SJCRH30 (cell line): Measurements from ENCODE around the gene ADSS2. TPM values are rescaled to one million over a fixed set of nuclear protein-coding genes. Genes with fewer than 3 reads are reported as not detected.
"Not testable (repeated sequence)": the region's sequence is repeated elsewhere in the genome, so short reads cannot be mapped to it uniquely, and the experiment has no call there.

Source experiments
- DNase-seq, 2 experiments: peaks; one replicate each; pipeline ENCODE4 v3.0.0-alpha.2; 2015 to 2020
- H3K27ac ChIP-seq: fragments of 250-450 bp; sonication (Bioruptor Pico); 2 replicates; pipeline ENCODE4 v1.5.1; 2020; ENCODE audit warnings: mild to moderate bottlenecking, moderate library complexity
- H3K27me3 ChIP-seq: fragments of 250-450 bp; sonication (Bioruptor Pico); 2 replicates; pipeline ENCODE4 v1.5.1; 2020; ENCODE audit warnings: mild to moderate bottlenecking, moderate library complexity
- H3K36me3 ChIP-seq: fragments of 250-450 bp; sonication (Bioruptor Pico); 2 replicates; pipeline ENCODE4 v1.5.1; 2020; ENCODE audit warnings: mild to moderate bottlenecking, moderate library complexity
- H3K4me1 ChIP-seq: fragments of 250-450 bp; sonication (Bioruptor Pico); 2 replicates; pipeline ENCODE4 v1.5.1; 2020; ENCODE audit warnings: mild to moderate bottlenecking, moderate library complexity
- H3K4me3 ChIP-seq: fragments of 250-450 bp; sonication (Bioruptor Pico); 2 replicates; pipeline ENCODE4 v1.5.1; 2020; ENCODE audit warnings: mild to moderate bottlenecking, moderate library complexity
- H3K9me3 ChIP-seq: fragments of 250-450 bp; sonication (Bioruptor Pico); replicated peaks from 2 replicates; pipeline ENCODE4 v1.5.1; 2020; ENCODE audit warnings: mild to moderate bottlenecking, moderate library complexity
- total RNA-seq: library from RNA; depleted of rRNA; stranded (reverse); fragments of >200 nt; shearing (Covaris generic); gene quantifications from 2 replicates; pipeline ENCODE4 v1.2.3, GENCODE V29; 2014

The ADSS2 gene
- total RNA-seq, 1 experiment from 2014 or later = 47.4 TPM

DNA sequence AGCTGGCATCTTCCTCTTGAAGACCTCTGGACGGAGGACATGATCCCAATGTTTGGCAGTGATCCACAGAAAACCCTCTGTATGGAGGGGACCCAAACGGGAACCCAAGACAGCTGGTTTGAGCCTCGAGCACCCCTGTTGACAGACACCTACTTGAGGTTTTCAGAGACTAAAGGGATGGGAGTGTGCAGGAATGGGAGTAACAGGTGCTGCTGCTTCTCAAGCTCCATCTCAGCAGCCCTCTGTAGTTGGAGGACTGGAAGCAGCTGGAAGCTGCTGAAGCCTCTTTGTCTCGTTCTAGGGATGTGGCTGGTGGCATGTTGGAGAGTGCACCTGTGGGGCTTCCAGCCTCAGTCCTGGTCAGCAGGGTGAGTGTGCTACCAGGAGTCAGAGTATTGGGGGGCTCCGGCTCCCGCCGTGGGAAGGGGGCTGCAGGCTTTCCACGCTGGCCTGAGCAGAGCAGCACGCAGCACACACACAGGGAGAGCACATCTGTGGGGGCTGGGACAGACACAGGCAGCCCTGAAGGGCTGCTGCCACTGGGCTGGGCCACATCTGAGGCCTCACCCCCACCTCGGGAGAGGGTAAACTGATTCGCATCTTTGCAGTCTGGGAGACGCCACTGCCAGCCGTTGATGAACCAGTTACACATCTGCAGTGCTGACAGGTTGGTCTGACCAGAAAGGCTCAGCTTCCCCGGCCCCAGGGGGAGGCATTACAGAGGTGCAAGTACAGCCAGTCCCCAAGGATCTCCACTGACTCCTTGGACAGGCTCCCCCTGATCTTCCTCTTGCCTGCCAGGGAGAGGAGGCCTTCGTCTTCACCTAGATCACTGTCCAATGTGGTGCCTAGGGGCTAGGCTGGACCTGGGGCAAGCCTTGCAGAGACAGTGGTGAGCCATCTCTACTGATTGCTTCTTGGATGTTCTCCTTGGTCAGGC lies 56.6 kb downstream of the ADSS2 start:
- peak; percentile 79 to 88 for DNase-seq
- Histone ChIP-seq H3K4me3 (no peak overlapping the region), H3K27ac (peak overlapping the region; percentile 52), H3K27me3 (no peaks in the 10 kb centered on the region), H3K4me1 (peaks cover 6% of the 10 kb centered on the region), H3K9me3 (no peaks in the 10 kb centered on the region), H3K36me3 (no peaks in the 10 kb centered on the region)

- no peak for DNase-seq
- H3K9me3 ChIP-seq = no peaks in the 10 kb centered on the region
- peaks cover 6% of the 10 kb centered on the region for H3K4me1 ChIP-seq
- H3K36me3 ChIP-seq = no peaks in the 10 kb centered on the region
- H3K27me3 ChIP-seq = no peaks in the 10 kb centered on the region
- no peak overlapping the region for H3K4me3 ChIP-seq
- H3K27ac ChIP-seq = no peak overlapping the region
Observed at GRCh38 chr1:244394346-244394745, 57.4 kb downstream of the ADSS2 start.

DNA sequence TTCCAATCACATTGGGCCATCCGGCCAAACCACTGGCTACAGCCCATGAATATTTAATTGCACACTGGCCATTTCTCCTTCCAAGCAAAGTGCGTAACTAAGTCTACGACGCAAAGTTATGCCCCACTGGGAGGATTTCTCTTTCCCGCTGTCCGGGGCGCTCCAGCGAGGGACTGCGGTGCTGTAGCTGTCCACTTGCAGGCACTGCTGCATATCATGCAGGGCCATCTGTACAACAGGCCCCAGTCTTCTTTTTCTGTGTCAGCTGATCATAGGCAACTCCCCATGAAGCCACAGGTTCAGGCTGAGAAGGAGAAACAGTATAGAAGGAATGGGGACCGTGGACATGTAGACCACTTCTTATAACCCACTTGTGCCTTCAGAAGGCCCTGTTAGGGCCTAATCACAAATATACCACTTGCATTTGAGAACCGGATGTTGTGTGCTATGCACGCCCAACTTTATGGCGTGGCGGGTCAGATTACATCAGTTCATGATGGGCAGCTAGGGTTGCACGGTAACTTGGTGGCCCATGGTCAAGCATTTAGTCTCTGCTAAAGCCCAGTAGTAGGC lies 58.0 kb downstream of the ADSS2 start:
- DNase-seq = no peak
- H3K4me3 ChIP-seq = no peak overlapping the region
- no peaks in the 10 kb centered on the region for H3K9me3 ChIP-seq
- no peak overlapping the region for H3K27ac ChIP-seq
- peaks cover 6% of the 10 kb centered on the region for H3K4me1 ChIP-seq
- no peaks in the 10 kb centered on the region for H3K36me3 ChIP-seq
- H3K27me3 ChIP-seq = no peaks in the 10 kb centered on the region

GRCh38 chr1:244391761-244392160 lies 59.9 kb downstream of the ADSS2 start:
- no peak for DNase-seq
- no peak overlapping the region for H3K4me3 ChIP-seq
- peaks cover 6% of the 10 kb centered on the region for H3K4me1 ChIP-seq
- H3K27ac ChIP-seq = no peak overlapping the region
- H3K36me3 ChIP-seq = no peaks in the 10 kb centered on the region
- H3K9me3 ChIP-seq = no peaks in the 10 kb centered on the region
- H3K27me3 ChIP-seq = no peaks in the 10 kb centered on the region

DNA sequence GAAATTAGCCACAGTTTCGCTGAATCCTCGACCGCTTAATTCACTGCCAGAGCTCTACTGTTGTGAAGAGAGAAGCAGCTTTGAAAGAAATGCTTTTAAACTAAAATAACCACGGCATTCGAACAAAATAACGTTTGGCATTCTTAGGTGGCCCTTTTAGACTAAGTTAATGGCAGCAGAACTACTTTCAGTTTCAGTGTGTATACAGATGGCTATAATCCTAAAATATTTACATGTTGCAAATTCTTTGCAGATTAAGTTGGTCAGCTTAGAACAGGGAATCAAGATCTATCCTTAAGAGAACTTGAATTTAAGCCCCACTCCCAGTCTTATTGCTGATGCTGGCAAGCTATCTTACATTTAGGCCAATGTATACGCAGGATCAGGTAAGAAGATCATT lies 62.7 kb downstream of the ADSS2 start:
- no peak overlapping the region for H3K4me3 ChIP-seq
- no peak overlapping the region for H3K27ac ChIP-seq
- H3K27me3 ChIP-seq = no peaks in the 10 kb centered on the region
- H3K4me1 ChIP-seq = no peaks in the 10 kb centered on the region
- DNase-seq = no peak
- H3K36me3 ChIP-seq = no peaks in the 10 kb centered on the region
- no peaks in the 10 kb centered on the region for H3K9me3 ChIP-seq

GRCh38 chr1:244387415-244387814 lies 64.3 kb downstream of the ADSS2 start:
- H3K4me1 ChIP-seq = no peaks in the 10 kb centered on the region
- H3K4me3 ChIP-seq = no peak overlapping the region
- H3K27ac ChIP-seq = no peak overlapping the region
- H3K27me3 ChIP-seq = no peaks in the 10 kb centered on the region
- no peak for DNase-seq
- H3K36me3 ChIP-seq = no peaks in the 10 kb centered on the region
- no peaks in the 10 kb centered on the region for H3K9me3 ChIP-seq

DNA sequence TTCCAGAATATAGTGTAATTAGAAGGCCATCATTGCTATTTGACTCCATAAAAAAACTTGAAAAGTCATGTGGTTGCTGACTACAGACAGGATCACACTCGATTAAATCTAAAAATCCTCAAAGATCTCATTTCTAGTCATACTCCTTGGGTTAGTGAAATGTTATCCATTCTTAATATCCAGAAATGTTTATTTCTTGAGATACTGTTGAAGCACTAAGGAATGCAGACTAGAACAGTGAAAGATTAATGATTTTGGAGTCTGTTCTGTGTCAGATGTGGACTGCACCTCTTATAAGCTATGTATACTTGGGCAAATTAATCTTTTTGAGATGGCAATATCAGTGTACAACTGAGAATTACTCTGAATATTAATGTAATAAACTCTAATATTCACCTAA lies 65.1 kb downstream of the ADSS2 start:
- Histone ChIP-seq H3K9me3 (no peaks in the 10 kb centered on the region), H3K4me1 (no peaks in the 10 kb centered on the region), H3K27ac (no peak overlapping the region), H3K27me3 (no peaks in the 10 kb centered on the region), H3K4me3 (no peak overlapping the region), H3K36me3 (no peaks in the 10 kb centered on the region)
- DNase-seq = no peak

- Histone ChIP-seq H3K4me3 (no peak overlapping the region), H3K27me3 (no peaks in the 10 kb centered on the region), H3K9me3 (no peaks in the 10 kb centered on the region), H3K4me1 (no peaks in the 10 kb centered on the region), H3K27ac (no peak overlapping the region), H3K36me3 (no peaks in the 10 kb centered on the region)
- DNase-seq = no peak
Observed at GRCh38 chr1:244384066-244384465, 67.6 kb downstream of the ADSS2 start.

DNA sequence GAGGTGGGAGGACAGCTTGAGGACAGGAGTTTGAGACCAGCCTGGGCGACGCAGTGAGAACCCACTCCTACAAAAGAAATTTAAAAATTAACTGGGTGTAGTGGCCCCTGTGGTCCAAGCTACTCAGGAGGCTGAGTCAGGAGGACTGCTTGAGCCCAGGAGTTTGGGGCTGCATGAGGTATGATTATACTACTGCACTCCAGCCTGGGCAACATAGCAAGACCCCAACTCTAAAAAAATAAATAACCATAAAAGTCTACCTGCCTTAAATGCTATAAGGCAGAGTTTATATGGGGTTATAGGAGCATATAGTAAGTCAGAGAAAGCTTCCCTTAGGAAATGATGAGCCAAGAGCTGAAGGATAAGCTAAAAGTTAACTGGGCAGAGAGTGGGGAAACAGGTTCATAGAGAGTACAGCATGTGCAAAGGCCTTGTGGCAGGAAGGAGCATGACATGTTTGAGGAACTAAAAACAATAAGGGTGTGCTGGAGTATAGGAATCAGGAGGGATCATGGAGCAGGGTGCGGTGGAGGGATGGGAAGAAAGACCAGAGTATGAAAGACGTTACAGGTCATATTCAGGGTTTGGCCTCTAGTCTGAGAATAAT lies 68.3 kb downstream of the ADSS2 start:
- H3K4me3 ChIP-seq = no peak overlapping the region
- DNase-seq = no peak
- H3K4me1 ChIP-seq = no peaks in the 10 kb centered on the region
- H3K27me3 ChIP-seq = no peaks in the 10 kb centered on the region
- H3K9me3 ChIP-seq = no peaks in the 10 kb centered on the region
- H3K36me3 ChIP-seq = no peaks in the 10 kb centered on the region
- H3K27ac ChIP-seq = no peak overlapping the region

GRCh38 chr1:244381878-244382565 lies 69.7 kb downstream of the ADSS2 start:
- H3K36me3 ChIP-seq = no peaks in the 10 kb centered on the region
- H3K27me3 ChIP-seq = no peaks in the 10 kb centered on the region
- no peak for DNase-seq
- H3K27ac ChIP-seq = no peak overlapping the region
- H3K4me3 ChIP-seq = no peak overlapping the region
- H3K4me1 ChIP-seq = no peaks in the 10 kb centered on the region
- no peaks in the 10 kb centered on the region for H3K9me3 ChIP-seq

GRCh38 chr1:244376126-244376525 lies 75.6 kb downstream of the ADSS2 start:
- Histone ChIP-seq H3K27me3 (no peaks in the 10 kb centered on the region), H3K27ac (no peak overlapping the region), H3K36me3 (no peaks in the 10 kb centered on the region), H3K9me3 (no peaks in the 10 kb centered on the region), H3K4me1 (no peaks in the 10 kb centered on the region), H3K4me3 (no peak overlapping the region)
- no peak for DNase-seq

GRCh38 chr1:244375051-244375450 lies 76.7 kb downstream of the ADSS2 start:
- Histone ChIP-seq H3K4me1 (no peaks in the 10 kb centered on the region), H3K27me3 (no peaks in the 10 kb centered on the region)
- no peak for DNase-seq

DNA sequence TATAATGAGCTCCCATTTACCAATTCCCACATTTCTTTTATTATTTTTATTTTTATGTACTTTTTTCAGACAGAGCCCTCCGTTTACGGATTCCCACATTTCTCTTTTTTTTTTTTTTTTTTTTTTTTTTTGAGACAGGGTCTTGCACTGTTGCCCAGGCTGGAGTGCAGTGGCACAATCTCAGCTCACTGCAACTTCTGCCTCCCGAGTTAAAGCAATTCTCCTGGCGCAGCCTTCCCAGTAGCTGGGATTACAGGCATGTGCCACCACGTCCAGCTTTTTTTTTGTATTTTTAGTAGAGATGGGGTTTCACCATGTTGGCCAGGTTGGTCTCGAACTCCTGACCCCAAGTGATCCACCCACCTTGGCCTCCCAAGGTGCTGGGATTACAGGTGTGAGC lies 77.2 kb downstream of the ADSS2 start:
- not testable (repeated sequence) for H3K9me3 ChIP-seq, H3K4me3 ChIP-seq, H3K27me3 ChIP-seq, H3K27ac ChIP-seq, H3K4me1 ChIP-seq, H3K36me3 ChIP-seq, DNase-seq

More at GRCh38 chr1:244375051-244375450, 76.7 kb downstream of the ADSS2 start:
- no peaks in the 10 kb centered on the region for H3K36me3 ChIP-seq
- H3K9me3 ChIP-seq = no peaks in the 10 kb centered on the region
- no peak overlapping the region for H3K4me3 ChIP-seq
- no peak overlapping the region for H3K27ac ChIP-seq

GRCh38 chr1:244371242-244372141 lies 80.2 kb downstream of the ADSS2 start:
- Histone ChIP-seq H3K36me3 (no peaks in the 10 kb centered on the region), H3K4me3 (no peak overlapping the region), H3K4me1 (no peaks in the 10 kb centered on the region), H3K9me3 (no peaks in the 10 kb centered on the region), H3K27me3 (no peaks in the 10 kb centered on the region), H3K27ac (no peak overlapping the region)
- peak; percentile 23 to 53 for DNase-seq
